Panc1 (cell line): ENCODE results near the gene IGF1R. TPM values are rescaled to one million over a fixed set of nuclear protein-coding genes. Genes with fewer than 3 reads are reported as not detected.

ENCODE experiments used
- ATAC-seq: fragments of 200-7000 bp; cut with Tn5 transposase; 2 replicates; pipeline ENCODE4 v1.9.1; 2020; ENCODE audit warnings: mild to moderate bottlenecking, moderate library complexity
- BruUV-seq: library from RNA; stranded (reverse); fragments of 400-500 nt; replicated peaks from 2 replicates; lab custom pipeline; 2021; lab: Mats Ljungman, UMichigan
- CTCF ChIA-PET: fragments of 300-600 bp; sonication (Branson Sonifier 250); formaldehyde crosslinking; loops from one replicate; lab custom pipeline; 2022; ENCODE audit warnings: antibody characterized with exemption; lab: Charles Lee
- POLR2A ChIA-PET: fragments of 300-600 bp; sonication (Branson Sonifier 250); formaldehyde crosslinking; loops from one replicate; lab custom pipeline; 2022; ENCODE audit warnings: antibody characterized with exemption; lab: Charles Lee
- DNase-seq: peaks from one replicate; pipeline ENCODE4 v3.0.0-alpha.2; 2010; ENCODE audit warnings: low read depth, low spot score
- H3K27ac ChIP-seq: 2 replicates; pipeline ENCODE4 v1.5.1; 2011; ENCODE audit warnings: mild to moderate bottlenecking, low read length, inconsistent platforms
- H3K27me3 ChIP-seq: fragments of 200-500 bp; sonication (Bioruptor generic); 2 replicates; pipeline ENCODE4 v1.6.0; 2014; ENCODE audit warnings: low read length, inconsistent platforms; ENCODE audit not compliant: control insufficient read depth, insufficient read depth
- H3K36me3 ChIP-seq: fragments of 200-500 bp; sonication (Bioruptor generic); 2 replicates; pipeline ENCODE4 v1.5.1; 2014; ENCODE audit warnings: inconsistent platforms, mild to moderate bottlenecking, low read length, moderate library complexity; ENCODE audit not compliant: control insufficient read depth, insufficient read depth
- H3K4me1 ChIP-seq: 2 replicates; pipeline ENCODE4 v1.5.1; 2011; ENCODE audit warnings: inconsistent platforms, mild to moderate bottlenecking, low read length, moderate library complexity; ENCODE audit not compliant: control insufficient read depth, insufficient read depth
- H3K4me3 ChIP-seq, 2 experiments: 2 replicates each; pipeline ENCODE4 v1.5.1; 2011 to 2012; ENCODE audit warnings: low read depth in 2 of 2, low read length in 2 of 2, mild to moderate bottlenecking in 2 of 2, inconsistent platforms in 1 of 2, moderate library complexity in 1 of 2
- H3K9me3 ChIP-seq: fragments of 200-500 bp; sonication (Bioruptor generic); 2 replicates; pipeline ENCODE4 v1.5.1; 2014; ENCODE audit warnings: low read depth, mild to moderate bottlenecking, inconsistent platforms, low read length, moderate library complexity; ENCODE audit not compliant: control insufficient read depth, insufficient read depth
- POLR2AphosphoS5 ChIP-seq: IDR thresholded peaks from 2 replicates; pipeline ENCODE4 v1.6.1; 2012; ENCODE audit warnings: mild to moderate bottlenecking, low read depth, low read length, moderate library complexity
- SIN3A ChIP-seq: IDR thresholded peaks from 2 replicates; pipeline ENCODE4 v1.6.1; 2012; ENCODE audit warnings: low read depth, mild to moderate bottlenecking, low read length, moderate library complexity, borderline replicate concordance; ENCODE audit not compliant: insufficient read depth
- TCF7L2 ChIP-seq: IDR thresholded peaks from 2 replicates; pipeline ENCODE4 v1.6.1; 2011; ENCODE audit warnings: mild to moderate bottlenecking, low read depth, low read length, inconsistent platforms
- in situ Hi-C: cut with HindIII; loops from 2 replicates; pipeline ENCODE4 v1.10.0; 2016; ENCODE audit warnings: low sequenced_read_pairs, low pct_unique_long_range_greater_than_20kb
- intact Hi-C: fragments of 100-400 bp; cut with micrococcal nuclease; formaldehyde crosslinking; loops from one replicate; pipeline ENCODE4 v1.10.0; 2022; ENCODE audit not compliant: unreplicated experiment
- total RNA-seq: library from RNA; stranded (reverse); gene quantifications from one replicate; pipeline ENCODE4 v1.2.1, GENCODE V29; 2021; ENCODE audit not compliant: unreplicated experiment
- TF ChIP-seq, protein P1 (sequence below): fragments of 450-650 bp; IDR thresholded peaks from 2 replicates; pipeline ENCODE4 v1.5.1; 2017; ENCODE audit warnings: mild to moderate bottlenecking
- TF ChIP-seq, protein P2 (sequence below), 2 experiments: IDR thresholded peaks; 2 replicates each; pipeline ENCODE4 v1.6.1; 2011 to 2012; ENCODE audit warnings: low read depth in 2 of 2, control low read depth in 1 of 2, low read length in 1 of 2, mild to moderate bottlenecking in 1 of 2, moderate library complexity in 1 of 2; ENCODE audit not compliant: insufficient read depth in 1 of 2

The IGF1R gene
- total RNA-seq, 1 experiment from 2014 or later = 77.1 TPM

DNA sequence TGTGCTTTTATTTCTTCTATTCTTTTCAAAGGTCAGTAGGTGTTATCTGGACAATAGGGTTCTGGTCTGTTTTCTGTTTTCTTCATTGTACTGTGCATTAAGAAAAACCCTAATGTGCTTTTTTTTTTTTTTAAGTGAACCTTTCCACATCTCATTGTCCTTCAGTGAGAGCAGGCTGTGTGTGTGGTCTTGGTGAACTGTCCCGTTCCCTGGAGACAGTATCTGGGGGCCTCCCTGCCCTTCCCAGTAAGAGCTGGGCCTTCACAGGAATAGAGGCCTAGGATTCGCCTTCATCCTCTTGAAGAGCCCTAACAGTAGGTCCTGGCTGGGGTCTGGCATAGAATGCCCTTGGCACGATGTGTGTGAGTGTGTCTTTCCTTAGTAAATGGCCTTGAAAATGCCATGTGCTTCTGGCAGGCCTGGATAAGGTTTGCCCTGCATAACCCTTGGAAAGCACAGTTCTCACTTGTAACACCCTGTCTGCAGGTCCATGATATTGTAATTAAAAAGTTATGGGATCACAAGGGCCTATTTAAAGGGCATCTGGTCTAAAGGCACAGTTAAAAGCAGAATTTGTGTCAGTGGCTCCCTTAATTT is 81.2 kb downstream of the IGF1R start:
- DNase-seq (no peak), ATAC-seq (no peak)
- CTCF ChIA-PET = interaction anchor here (0.6 kb wide), 1 partner anchor 77 kb away, joined by 3 read pairs; no protein-coding TSS in a partner anchor
- H3K4me1 ChIP-seq = peaks cover 61% of the 10 kb centered on the region
- H3K4me3 ChIP-seq = no peak overlapping the region
- no peaks in the 10 kb centered on the region for H3K9me3 ChIP-seq
- POLR2A ChIA-PET = no interaction called here
- peak overlapping the region; percentile 98 for H3K27ac ChIP-seq
- no TSS peak for BruUV-seq
- no peaks in the 10 kb centered on the region for H3K27me3 ChIP-seq
- TF ChIP-seq TCF7L2 (no peak), SIN3A (no peak), POLR2AphosphoS5 (no peak)
- TF ChIP-seq, protein P1, sequence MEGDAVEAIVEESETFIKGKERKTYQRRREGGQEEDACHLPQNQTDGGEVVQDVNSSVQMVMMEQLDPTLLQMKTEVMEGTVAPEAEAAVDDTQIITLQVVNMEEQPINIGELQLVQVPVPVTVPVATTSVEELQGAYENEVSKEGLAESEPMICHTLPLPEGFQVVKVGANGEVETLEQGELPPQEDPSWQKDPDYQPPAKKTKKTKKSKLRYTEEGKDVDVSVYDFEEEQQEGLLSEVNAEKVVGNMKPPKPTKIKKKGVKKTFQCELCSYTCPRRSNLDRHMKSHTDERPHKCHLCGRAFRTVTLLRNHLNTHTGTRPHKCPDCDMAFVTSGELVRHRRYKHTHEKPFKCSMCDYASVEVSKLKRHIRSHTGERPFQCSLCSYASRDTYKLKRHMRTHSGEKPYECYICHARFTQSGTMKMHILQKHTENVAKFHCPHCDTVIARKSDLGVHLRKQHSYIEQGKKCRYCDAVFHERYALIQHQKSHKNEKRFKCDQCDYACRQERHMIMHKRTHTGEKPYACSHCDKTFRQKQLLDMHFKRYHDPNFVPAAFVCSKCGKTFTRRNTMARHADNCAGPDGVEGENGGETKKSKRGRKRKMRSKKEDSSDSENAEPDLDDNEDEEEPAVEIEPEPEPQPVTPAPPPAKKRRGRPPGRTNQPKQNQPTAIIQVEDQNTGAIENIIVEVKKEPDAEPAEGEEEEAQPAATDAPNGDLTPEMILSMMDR = no peak
- intact Hi-C loops (no loop called here), in situ Hi-C loops (no loop called here)
- no peaks in the 10 kb centered on the region; the same call in 1 of the 2 replicates for H3K36me3 ChIP-seq

DNA sequence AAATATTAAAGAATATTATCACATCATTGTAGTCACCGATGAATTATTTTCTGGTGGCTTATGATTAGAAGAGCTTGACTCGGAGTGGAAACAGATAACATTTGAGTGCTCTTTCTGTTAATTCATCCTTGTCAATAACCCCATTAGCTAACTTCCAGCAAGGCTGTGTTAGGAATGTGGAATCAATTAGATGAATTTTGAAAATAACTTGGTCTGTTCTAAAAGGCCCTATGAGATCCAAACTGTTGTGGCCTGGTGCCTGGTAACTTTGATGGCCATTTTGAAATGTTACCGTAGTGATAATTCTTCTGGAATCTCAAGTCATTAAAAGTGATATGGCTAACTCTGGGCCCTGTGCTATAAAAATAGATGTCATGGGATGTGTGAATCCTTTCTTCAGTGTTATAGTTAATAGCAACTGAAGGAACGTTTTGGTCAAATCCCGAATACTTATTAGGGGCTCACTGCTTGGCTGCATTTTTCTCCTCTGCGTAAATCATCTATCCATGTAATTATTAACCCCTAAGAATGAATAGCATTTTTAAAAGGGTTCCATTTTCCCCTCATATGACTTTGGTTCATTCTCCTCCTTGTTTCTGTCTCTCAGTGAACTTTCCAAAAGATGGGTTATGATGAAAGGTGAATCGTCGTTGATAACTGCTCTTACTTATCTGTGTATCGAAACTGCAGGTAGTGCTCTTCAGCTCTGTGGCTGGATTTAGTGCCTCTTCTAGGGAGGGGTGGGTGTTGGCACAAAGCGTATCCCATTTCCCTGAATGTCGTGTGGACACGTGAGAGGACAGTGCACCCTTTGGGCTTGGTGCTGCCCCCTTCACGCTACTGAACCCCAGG is 82.7 kb downstream of the IGF1R start:
- Histone ChIP-seq H3K27ac (peak overlapping the region; percentile 98), H3K36me3 (no peaks in the 10 kb centered on the region), H3K27me3 (no peaks in the 10 kb centered on the region), H3K9me3 (no peaks in the 10 kb centered on the region), H3K4me1 (peaks cover 69% of the 10 kb centered on the region), H3K4me3 (no peak overlapping the region)
- intact Hi-C loops (no loop called here), in situ Hi-C loops (no loop called here)
- CTCF ChIA-PET = no interaction called here
- POLR2A ChIA-PET = interaction anchor here (0.6 to 1.2 kb wide), 2 partner anchors 212 to 872 kb away, joined by 3 to 4 read pairs; no protein-coding TSS in a partner anchor
- BruUV-seq = TSS peak; percentile 5
- no peak for ATAC-seq
- TF ChIP-seq SIN3A (no peak), TCF7L2 (no peak), POLR2AphosphoS5 (no peak)
- TF ChIP-seq, protein P2, sequence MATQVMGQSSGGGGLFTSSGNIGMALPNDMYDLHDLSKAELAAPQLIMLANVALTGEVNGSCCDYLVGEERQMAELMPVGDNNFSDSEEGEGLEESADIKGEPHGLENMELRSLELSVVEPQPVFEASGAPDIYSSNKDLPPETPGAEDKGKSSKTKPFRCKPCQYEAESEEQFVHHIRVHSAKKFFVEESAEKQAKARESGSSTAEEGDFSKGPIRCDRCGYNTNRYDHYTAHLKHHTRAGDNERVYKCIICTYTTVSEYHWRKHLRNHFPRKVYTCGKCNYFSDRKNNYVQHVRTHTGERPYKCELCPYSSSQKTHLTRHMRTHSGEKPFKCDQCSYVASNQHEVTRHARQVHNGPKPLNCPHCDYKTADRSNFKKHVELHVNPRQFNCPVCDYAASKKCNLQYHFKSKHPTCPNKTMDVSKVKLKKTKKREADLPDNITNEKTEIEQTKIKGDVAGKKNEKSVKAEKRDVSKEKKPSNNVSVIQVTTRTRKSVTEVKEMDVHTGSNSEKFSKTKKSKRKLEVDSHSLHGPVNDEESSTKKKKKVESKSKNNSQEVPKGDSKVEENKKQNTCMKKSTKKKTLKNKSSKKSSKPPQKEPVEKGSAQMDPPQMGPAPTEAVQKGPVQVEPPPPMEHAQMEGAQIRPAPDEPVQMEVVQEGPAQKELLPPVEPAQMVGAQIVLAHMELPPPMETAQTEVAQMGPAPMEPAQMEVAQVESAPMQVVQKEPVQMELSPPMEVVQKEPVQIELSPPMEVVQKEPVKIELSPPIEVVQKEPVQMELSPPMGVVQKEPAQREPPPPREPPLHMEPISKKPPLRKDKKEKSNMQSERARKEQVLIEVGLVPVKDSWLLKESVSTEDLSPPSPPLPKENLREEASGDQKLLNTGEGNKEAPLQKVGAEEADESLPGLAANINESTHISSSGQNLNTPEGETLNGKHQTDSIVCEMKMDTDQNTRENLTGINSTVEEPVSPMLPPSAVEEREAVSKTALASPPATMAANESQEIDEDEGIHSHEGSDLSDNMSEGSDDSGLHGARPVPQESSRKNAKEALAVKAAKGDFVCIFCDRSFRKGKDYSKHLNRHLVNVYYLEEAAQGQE (IDR thresholded peaks at IDR 0.05; ENCODE audit: insufficient read depth in 1 of 2, low read depth in 2 of 2, low read length in 1 of 2) = no peak
- TF ChIP-seq, protein P1 = no peak
- no peak for DNase-seq
